NCI-H2029 (cell line): ENCODE measurements around the gene HOXA11.

Source experiments
- DNase-seq: peaks from one replicate; lab custom pipeline; 2025; lab: John Stamatoyannopoulos, UW

Gene HOXA11

DNA sequence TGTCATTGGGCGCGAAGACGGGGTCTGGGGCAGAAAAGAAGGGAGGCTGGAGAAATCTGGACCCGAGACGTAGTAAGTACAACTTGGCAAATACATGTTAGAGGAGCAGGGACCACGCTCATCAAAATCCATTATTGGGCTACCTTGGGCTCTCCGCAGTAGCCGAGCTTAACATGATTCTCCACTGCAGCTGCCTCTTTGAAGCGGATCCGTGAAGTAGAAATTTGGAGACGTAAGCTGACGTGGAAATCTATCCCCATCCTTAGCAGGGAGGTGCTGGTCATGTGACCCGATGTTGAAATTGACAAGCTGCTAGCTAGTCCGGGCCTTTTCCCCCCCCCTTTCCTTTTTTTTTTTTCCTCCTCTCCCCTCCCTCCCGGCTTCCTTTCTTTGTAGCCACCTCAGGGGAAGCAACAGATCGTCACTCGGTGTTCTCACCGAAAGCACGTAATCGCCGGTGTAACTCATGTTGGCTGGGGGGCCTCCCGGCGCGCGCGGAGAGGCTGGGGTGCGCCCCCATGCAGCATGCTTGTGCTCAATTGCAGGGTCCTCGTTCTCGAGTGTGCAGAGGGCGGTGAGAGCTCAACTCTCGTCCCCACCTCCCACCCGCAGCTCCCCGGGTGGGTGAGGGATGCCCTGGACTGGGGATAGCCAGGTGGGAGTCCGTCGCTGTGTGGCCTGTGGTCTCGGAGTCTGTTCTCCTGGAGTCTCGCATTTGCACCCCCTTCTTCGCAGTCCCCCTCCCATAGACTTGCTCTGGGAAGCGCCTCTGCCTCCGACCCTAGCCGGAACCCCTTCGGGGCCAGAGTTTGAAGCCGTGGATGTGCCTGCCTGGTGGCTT is at the start of gene HOXA11:
HOXA11 (minus strand) TSS at position 220 of the 841 bp plus-strand sequence; CDS start at position 132, 88 bp downstream.
- no peak for DNase-seq

DNA sequence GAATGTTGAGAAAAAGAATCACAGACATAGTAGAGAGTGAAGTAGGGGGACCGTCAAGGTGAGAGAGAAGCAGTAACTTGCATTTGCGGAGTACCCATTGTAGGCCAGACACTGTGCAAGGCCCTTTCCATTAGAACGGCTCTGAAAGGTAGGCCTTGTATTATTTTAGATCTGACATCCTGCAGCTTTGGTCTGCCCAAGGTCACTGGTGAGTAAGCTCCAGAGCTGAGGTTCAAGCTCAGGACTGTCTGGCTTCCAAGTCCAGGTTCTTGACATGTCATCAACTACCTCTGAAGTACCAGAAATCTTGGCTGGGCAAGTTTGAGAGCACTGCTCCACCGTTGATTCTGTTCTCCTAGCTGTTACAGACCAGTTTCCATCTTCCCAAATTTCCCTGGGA is 44.4 kb upstream of the HOXA11 start:
- DNase-seq, result no peak

DNA sequence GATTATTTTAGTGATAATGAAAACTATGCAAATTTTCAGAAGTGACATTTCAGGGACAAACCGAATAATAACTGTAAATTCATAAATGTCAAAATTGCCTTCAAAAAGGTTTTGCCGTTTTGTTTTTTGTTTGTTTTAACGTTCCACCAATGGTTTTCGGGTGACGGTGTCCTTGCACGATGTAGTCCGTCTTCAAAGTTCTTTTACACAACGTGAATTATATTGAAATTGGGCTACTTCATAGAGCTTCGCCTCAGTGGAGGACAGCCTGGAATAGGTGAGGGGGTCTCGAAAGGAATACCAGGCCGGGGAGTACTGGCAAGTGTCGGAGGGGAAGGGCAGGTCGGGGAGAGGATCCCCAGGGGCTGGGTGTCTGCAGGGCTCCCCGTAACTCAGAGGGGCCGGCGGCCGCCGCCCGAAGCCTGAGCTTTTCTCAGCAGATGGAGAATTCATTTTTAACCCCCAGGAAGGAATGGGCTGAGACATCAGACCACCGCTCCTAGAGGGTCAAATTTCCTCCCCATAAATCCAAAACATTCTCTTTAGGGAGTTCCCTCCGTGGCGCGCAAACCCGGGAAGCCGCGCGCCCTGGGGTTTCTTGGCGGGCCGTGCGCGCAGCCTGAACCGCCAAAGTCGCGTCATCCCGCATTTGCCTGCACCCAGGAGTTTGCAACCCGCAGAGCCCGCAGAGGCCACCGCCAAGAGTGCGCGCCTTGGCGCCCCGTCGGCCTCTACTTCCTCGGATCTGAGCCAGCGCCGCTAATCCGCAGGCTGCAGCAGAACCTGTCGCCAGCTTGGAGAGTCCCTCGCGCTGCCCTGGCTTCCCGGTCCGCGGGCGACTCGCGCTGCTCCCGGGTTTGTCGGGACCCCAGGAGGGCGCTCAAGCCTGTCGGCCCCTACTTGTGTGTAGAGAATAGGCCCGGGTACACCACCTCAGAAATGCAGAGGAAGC is 40.2 kb upstream of the HOXA11 start:
- no peak for DNase-seq

DNA sequence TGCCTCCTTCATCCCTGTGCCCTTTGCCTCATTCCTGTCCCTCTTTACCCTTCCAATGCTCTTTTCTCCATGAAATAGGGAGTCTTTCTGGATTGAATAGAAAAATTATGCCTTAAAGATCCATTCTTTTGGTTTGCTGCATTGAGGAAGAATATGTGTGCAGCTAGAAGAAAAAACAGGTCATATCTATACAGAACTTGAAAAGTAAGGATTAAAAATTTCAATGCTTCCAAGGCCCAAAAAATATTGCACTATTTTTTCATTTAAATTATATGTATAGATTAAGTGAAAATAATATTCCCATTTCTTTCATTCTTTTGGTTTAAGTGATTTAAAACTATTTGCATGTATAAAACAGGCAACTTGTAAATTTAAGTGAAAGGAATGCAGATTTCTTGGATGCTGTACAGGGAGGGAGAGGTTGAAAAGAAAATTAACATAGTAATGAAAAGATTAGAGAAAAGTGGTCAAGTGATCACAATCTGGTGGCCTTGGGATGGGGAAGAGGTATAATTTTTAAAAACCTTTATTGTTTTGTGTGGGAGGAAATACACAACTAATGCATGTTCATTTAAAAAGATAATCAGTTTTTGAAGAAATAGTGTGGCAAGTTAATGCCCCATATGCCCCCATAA is 39.0 kb upstream of the HOXA11 start:
- DNase-seq, result no peak

DNA sequence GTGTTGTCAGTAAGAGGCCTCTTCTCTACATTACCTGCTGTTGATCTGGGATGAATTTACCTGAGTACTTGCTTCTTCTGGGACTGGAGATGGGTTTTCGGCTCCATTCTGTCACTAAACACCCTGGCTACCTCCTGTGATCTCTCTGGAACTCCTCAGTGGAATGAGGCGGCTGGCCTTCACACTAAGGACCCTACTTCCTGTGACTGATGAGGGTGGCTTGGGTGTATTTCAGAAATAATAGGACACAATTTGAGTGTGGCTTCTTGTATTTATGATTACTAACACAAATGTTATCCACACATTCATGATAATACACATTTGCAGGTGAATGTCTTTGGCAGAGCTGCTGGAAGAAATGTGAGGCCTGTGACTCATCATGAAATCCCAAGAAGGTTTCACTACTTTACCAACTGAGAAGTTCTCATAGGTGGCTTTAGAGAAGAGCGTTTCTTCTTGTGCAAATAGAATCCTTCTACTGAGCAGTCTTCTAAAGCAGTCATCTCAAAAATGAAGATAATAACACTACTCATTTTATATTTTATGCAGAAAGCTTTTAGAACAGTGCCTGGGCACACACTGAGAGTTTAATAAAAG is 36.3 kb upstream of the HOXA11 start:
- no peak for DNase-seq

DNA sequence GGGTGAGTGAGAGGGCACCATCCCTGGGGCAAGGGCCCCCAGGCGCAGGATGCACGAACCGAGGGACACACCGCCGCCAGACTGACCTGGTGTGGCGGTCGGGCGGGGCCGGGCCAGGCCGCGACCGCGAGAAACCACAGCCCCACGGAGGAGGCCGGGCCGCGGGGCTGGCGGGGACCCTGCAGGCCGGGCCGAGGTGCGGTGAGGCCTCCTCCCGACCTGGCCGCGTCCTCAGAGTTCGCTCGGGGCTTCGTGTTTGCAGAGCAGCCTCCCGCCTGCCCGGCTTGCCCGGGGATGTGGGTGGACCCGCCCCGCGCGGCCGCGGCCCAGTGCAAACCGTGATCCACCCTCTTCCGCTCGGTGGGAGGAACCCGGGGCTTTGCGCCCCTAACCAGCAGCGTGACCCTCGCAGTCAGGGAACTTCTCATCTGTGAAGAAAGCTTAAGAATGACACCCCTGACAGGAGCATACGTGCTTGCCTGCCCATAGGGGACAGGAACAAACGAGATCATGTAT is 35.5 kb upstream of the HOXA11 start:
- DNase-seq, result no peak

DNA sequence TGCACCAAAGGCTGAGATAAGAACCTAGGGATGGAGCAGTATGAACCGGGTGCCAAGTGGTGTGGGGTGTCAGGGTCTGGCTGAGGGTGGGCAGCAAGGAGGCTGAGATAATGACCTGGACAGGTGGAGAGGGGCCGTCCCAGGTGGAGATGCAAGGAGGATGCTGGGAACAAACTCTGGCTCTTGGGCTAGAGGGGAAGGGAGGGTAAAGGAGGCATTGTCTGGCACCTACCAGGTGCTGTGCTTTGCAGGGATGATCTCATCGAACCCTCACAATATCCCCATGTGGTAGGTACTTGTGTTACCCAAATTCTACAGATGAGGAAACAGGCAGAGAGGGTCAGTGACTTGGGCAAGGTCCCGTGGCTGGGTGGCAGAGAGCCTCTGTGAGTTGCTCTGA is 34.8 kb upstream of the HOXA11 start:
- no peak for DNase-seq

DNA sequence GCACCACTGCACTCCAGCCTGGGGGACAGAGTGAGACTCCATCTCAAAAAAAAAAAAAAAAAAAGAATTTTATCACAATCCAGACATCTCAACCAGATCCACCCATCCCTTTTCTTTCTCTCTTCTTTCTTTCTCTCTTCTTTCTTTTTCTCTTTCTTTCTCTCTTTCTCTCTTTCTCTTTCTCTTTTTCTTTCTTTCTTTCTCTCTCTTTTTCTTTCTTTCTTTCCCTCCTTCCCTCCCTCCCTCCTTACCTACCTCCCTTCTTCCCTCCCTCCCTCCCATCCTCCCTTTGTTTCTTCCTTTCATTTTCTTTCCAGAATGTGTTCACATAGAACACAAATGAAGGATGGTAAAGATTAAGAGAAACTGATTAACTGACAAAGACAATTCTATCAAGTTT is 32.9 kb upstream of the HOXA11 start:
- no peak for DNase-seq

DNA sequence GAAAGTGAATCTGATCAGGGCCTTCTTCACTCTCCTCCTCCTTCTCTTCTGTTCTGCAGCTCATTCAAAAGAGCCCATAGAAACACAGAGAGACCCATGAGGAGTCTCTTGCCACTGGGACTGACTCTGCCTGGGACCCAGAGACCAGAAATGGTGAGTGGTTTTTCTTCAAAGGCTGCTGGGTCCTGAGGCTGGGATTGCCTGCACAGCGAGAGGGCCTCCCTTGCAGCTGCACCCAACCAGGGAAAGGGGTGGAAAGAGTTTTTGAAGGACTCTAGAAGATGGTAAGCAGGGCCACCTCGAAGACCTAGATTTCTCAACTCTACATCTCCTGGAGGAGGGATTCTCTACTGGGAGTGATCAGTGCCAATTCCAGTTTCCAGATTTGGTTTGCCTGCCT is 30.3 kb upstream of the HOXA11 start:
- DNase-seq, result no peak

DNA sequence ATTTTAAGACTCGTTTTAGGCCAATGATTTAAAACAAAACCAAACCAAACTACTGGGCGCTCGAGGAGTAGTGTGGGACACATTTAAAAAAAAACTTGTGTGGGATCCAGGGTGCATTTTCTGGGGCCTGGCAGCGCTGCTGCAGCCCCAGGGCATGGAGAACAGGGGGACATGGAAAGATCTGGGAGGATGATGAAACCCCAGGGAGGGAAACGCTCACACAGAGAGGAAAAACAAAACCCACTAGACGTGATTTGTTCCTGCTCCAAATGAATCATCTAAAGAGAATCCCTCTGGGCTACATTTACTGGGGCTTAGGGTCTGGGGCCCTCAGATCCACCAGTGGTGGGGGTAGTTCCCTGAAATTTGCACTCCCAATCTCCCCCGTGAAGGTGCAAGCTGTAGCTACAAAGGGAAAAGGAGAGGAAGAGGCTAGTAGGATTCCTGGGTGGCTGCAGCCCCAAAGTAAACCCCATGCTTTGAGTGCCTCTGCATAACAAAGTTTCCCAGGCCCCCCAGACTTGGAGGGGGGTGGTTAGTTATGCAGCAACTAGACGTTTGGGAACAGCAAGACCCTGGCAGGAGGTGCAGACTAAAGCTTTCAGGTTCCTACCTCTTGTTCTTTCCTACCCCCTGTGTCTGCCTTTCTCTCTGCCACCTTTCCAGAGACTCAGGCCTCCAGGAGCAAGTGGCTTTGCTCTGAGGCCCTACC is 29.4 kb upstream of the HOXA11 start:
- DNase-seq, result no peak

DNA sequence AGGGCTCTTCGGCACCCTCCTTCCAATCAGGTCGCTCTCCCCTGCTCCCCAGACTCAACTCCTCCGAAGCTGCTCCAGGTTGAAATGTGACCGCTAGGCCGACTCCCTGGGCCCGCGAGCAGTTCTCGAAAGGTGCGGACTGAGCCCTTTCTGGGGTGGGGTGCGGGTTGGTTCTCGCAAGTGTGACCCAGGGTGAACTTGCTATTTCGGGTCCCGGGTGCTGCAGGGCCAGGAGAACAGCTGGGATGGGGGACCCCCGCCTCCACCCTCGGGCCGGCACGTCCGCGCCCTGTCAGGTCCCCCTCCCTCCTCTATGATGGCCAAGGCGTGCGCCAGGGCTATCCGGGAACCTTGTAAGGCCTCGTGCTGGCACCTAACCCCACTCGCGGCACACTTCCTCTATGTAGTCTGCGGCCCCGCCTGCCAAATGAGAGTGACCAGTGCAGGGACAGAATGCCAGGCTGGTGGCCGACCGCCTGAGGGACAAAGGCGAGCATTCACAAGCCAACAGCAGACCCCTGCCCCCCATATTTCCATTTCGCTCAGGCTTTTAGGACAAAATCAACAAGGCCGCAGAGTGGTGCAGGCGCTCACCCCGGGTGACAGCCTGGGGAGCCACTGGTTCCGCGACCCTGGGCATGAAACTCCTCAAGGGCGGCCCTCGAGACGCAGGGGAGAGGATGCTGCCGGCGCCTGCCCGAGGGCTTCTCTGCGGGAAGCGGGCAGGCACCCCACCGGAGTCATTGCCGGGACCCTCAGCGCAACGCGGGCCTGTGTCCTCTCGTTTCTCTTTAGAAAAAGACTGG is 28.6 kb upstream of the HOXA11 start:
- DNase-seq, result no peak

DNA sequence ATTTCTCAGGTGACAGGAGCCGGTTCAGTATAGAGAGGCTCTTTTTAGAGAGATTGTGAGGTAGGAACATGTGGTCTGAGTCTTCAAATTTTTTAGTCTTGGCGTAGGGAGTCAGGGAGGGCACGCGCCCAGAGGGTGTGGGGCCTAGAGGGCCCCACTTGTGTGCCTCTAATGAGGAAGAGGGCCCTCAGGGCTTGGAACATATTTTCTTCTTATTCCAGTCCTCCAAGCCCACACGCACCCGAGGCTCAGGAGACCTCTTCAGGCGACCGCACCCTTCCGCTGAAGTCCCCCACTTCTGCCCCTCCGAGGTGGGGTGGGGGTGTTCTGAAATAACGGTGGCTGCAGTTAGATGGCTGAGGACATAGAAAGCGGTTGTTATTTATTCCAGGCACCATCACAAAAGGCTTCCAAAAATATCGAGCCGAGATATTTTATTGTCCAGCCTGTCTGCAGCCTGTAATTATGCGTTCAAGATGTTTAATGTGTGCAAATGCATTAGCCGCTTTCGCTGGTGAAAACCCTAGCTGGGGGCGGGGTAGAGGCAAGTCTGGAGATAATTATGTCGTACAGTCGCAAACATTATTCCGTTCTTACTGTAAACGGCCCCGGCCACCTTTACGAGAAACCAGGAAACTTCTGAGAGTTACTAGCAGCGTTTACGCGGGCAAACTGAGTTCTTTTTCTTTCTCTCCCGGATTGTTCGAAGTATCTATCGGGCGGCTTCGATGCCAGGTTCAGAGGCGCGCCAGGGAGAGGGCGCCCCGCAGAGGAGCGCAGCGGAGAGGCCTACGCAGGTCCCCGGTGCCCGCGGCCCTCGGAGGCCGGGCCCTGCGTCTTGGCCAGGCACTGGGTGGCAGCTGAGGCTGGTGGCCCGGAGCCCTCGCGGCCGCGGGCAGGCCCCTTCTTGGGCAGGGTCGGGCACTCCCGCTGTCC is 27.7 kb upstream of the HOXA11 start:
- no peak for DNase-seq

DNA sequence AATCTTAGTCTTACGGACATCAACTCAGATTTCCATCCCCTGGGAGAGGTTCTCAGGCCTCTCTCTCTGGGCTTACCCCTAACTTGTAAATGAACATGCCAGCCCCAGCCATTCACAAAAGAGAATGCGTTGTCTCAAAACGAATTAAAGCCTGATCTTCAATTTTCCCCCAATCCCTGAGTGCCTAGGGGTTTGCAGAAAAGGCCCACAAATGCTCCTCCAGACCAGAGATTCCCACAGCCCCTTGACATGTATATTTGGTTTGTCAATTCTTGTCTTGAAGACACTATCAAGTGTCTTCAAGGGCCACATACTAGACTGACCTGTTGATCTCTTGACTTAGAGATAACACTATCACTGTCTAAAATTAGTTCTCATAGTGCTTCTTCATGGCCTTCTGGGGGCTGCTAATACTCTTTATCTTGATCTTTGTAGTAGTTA is 26.8 kb upstream of the HOXA11 start:
- DNase-seq, result no peak

DNA sequence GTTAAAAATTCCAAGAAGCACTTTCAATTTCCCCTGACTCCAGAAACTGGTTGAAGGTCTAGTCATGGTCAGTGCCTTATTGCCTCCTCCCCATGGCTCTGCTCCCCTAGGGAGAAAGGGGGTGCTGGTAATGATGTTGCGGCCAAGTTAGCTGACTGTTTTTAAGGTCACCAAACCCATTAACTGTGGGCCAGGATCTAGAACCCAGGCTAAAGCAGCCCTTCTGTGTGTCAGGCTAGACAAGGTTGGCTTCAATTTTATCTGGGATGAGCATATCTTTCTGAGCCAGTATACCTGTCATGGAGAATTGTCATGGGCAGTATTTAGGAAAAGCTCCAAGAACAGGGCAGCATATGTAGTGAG is 26.0 kb upstream of the HOXA11 start:
- no peak for DNase-seq

DNA sequence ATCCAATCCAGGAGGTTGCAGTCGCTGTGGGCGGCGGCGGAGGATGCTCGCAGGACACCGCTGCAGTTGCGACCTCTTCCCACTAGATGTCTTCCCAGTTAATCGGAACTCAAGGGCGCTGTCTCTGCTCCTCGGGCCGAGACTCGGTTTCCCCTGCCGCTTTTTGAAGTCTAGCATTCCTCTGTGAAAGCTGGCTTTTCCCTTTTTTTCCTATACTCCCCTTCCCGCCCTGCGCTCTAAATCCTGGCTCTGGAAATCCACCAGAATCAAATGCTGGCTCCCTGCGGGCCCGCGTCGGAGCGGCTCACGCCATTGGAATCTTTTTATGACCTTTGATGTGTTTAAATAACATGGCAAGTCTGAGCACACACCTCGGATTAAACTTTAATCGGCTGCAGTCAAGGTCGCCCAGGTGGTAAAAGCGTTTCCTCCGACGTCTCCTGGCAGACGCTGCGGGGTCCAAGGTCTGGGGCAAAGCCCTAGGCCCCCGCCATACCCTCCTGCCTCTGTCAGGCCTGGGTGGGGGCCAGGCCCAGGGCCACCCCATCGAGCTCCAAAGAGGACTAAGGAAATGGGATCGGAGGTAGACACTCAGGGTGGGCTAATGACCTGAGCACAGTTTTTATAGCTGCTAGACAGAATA is 25.5 kb upstream of the HOXA11 start:
- DNase-seq, result no peak

DNA sequence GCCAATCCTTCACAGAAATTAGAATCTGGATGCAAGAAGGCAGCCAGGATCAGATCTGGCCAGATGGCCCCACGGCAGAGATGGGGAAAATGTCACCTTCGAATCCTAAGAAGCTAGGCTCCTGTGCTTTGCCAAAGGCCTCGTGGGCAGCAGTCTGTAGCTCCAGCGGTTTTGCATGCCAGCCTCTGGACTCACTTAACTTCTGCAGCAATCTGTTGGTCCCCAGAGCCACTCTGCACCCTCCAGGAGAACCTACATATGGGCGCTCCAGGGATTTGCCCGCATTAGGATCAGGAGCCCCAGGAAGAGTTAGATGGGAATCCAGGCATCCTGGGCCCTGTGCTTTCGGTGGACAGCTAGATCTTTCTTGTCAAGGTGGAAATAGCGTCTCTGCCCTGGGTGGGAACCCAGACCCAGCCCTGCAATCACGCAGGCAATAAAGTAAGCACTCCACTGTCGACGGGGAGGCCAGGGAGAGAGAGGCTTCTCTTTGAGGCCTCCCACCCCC is 25.0 kb upstream of the HOXA11 start:
- DNase-seq, result no peak

DNA sequence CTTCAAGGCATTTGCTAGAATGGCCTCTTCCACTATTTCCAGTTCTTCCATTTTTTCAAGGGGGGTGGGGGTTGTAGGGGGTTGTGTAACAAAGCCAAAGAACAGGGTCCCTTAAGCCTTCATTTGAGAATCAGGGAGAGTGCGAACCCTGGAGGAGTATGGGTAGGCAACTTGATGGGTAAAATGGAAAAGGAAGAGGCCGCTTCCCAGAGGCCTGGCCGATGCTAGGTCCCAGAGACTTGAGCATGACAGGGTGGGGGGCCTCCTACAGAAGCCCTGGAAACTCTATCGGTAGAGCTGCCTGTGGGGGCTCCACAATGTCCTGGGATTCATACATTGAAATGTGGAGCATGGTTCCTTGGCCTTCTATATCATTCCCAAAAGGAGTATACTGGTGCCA is 24.0 kb upstream of the HOXA11 start:
- DNase-seq, result no peak

DNA sequence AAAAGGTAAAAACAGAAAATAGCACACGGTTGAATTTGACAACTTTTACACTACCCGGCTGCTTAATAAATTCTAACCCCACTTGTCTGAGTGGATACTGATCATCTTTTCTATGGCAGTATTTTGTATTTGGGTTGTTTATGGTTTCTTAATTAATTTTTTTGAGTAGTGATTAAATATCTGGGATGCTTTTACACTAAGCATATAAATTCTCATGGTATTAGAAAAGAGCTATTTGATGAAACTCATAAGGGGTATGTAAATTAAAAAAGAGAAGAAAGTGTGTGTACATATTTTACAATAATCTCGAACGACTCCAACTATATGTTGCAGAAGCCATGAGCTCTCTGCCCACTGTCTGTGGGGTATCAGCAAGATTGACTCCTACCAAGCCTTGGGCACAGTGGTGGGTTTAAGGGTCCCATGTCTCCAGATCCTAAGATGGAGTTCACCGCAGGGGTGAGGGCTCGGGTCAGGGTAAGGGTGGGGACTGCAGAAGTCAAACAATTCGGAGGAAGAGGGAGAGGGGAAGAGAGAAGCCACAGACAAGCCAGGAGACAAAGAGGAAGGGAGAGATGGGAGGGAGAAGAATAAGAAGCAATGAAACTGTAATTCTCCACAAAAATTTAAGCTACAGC is 22.4 kb upstream of the HOXA11 start:
- DNase-seq, result no peak
